H1 (cell line): ENCODE data around the gene PGBD5. TPM values are rescaled to one million over a fixed set of nuclear protein-coding genes. Genes with fewer than 3 reads are reported as not detected.

Source experiments
- CTCF ChIA-PET: fragments of 300-600 bp; sonication (Branson Sonifier 250); formaldehyde crosslinking; loops from one replicate; lab custom pipeline; 2021; ENCODE audit not compliant: partially characterized antibody; lab: Charles Lee
- POLR2A ChIA-PET: fragments of 300-600 bp; sonication (Branson Sonifier 250); formaldehyde crosslinking; loops from one replicate; lab custom pipeline; 2021; ENCODE audit warnings: inconsistent platforms; ENCODE audit not compliant: partially characterized antibody; lab: Charles Lee
- DNase-seq, 2 experiments: peaks; one replicate each; pipeline versions ENCODE4 v3.0.0 to v3.0.0-alpha.2; 2010 to 2022; ENCODE audit warnings: low spot score in 2 of 2, low read depth in 1 of 2, mixed read lengths in 1 of 2
- FAIRE-seq: peaks from 2 replicates; lab custom pipeline; 2011; peaks lifted over from hg19 to GRCh38; lab: Jason Lieb, UNC
- H2AFZ ChIP-seq: 2 replicates; pipeline ENCODE4 v1.8.1; 2012; ENCODE audit warnings: low read length, inconsistent platforms
- H2AK5ac ChIP-seq: 2 replicates; pipeline ENCODE4 v1.6.1; 2013; ENCODE audit warnings: low read depth, low read length
- H2BK120ac ChIP-seq: replicated peaks from 2 replicates; pipeline ENCODE3; 2013; ENCODE audit warnings: low read depth, low read length, inconsistent platforms
- H2BK12ac ChIP-seq: 2 replicates; pipeline ENCODE4 v1.6.1; 2013; ENCODE audit warnings: low read depth, low read length
- H2BK15ac ChIP-seq: 2 replicates; pipeline ENCODE4 v1.6.1; 2013; ENCODE audit warnings: low read length
- H2BK20ac ChIP-seq: 2 replicates; pipeline ENCODE4 v1.6.1; 2013; ENCODE audit warnings: low read length
- H2BK5ac ChIP-seq: 2 replicates; pipeline ENCODE4 v1.6.1; 2013; ENCODE audit warnings: low read depth, low read length
- H3K14ac ChIP-seq: 2 replicates; pipeline ENCODE4 v1.6.1; 2013; ENCODE audit warnings: inconsistent platforms; ENCODE audit not compliant: insufficient read length
- H3K18ac ChIP-seq: 2 replicates; pipeline ENCODE4 v1.6.1; 2013; ENCODE audit warnings: low read length; ENCODE audit errors: extremely low read depth
- H3K23ac ChIP-seq: 2 replicates; pipeline ENCODE4 v1.6.1; 2013; ENCODE audit warnings: inconsistent platforms; ENCODE audit not compliant: insufficient read length
- H3K23me2 ChIP-seq: 2 replicates; pipeline ENCODE4 v1.6.1; 2013; ENCODE audit warnings: low read depth, low read length
- H3K27ac ChIP-seq: 2 replicates; pipeline ENCODE4 v1.6.1; 2011; ENCODE audit warnings: low read depth, low read length, inconsistent platforms
- H3K27me3 ChIP-seq, 4 experiments: replicated peaks in 1 of 4; 1 replicate in 1 of 4; 2 replicates in 3 of 4; pipeline versions ENCODE4 v1.6.1 to v1.8.1; 2011 to 2013; ENCODE audit warnings: low read length in 3 of 4, mild to moderate bottlenecking in 3 of 4, inconsistent platforms in 2 of 4, mixed read lengths in 2 of 4, moderate library complexity in 1 of 4; ENCODE audit not compliant: control insufficient read depth in 3 of 4, insufficient read depth in 3 of 4; ENCODE audit errors: extremely low read depth in 1 of 4
- H3K36me3 ChIP-seq, 4 experiments: 2 replicates each; pipeline versions ENCODE4 v1.6.1 to v1.8.1; 2011 to 2013; ENCODE audit warnings: mild to moderate bottlenecking in 4 of 4, low read length in 3 of 4, moderate library complexity in 2 of 4, control low read depth in 1 of 4, inconsistent platforms in 1 of 4; ENCODE audit not compliant: insufficient read depth in 4 of 4, control insufficient read depth in 2 of 4
- H3K4ac ChIP-seq: replicated peaks from 2 replicates; pipeline ENCODE3; 2013; ENCODE audit warnings: low read length, low read depth, mixed read lengths, inconsistent platforms; ENCODE audit not compliant: insufficient read length
- H3K4me1 ChIP-seq, 4 experiments: replicated peaks in 1 of 4; 1 replicate in 1 of 4; 2 replicates in 3 of 4; pipeline versions ENCODE4 v1.6.1 to v1.8.1; 2011 to 2013; ENCODE audit warnings: low read length in 3 of 4, inconsistent platforms in 2 of 4, mixed read lengths in 1 of 4; ENCODE audit not compliant: insufficient read depth in 4 of 4, control insufficient read depth in 3 of 4
- H3K4me2 ChIP-seq, 2 experiments: 2 replicates each; pipeline versions ENCODE4 v1.6.1 to v1.8.1; 2011 to 2013; ENCODE audit warnings: low read depth in 2 of 2, low read length in 2 of 2, control low read depth in 1 of 2, inconsistent platforms in 1 of 2, mild to moderate bottlenecking in 1 of 2; ENCODE audit not compliant: insufficient read depth in 1 of 2
- H3K4me3 ChIP-seq, 4 experiments: fragments of 200-600, 300-600 bp in 1 of 4; sonication (generic), shearing (Covaris generic), sonication (Bioruptor Twin) in 1 of 4; 2 replicates each; pipeline versions ENCODE4 v1.5.1 to v1.8.1; 2011 to 2016; ENCODE audit warnings: low read length in 4 of 4, low read depth in 3 of 4, control low read depth in 2 of 4, inconsistent platforms in 2 of 4, mild to moderate bottlenecking in 2 of 4, mixed read lengths in 1 of 4, moderate library complexity in 1 of 4; ENCODE audit not compliant: insufficient read depth in 2 of 4; ENCODE audit errors: extremely low read depth in 1 of 4
- H3K56ac ChIP-seq: replicated peaks from 2 replicates; pipeline ENCODE3; 2013; ENCODE audit warnings: low read depth, mild to moderate bottlenecking, mixed read lengths, low read length, inconsistent platforms; ENCODE audit not compliant: insufficient read length
- H3K79me1 ChIP-seq: 2 replicates; pipeline ENCODE4 v1.6.1; 2013; ENCODE audit warnings: low read depth, low read length, control low read depth
- H3K79me2 ChIP-seq, 2 experiments: 2 replicates each; pipeline versions ENCODE4 v1.6.1 to v1.8.1; 2012 to 2013; ENCODE audit warnings: low read length in 2 of 2, mild to moderate bottlenecking in 2 of 2, inconsistent platforms in 1 of 2; ENCODE audit not compliant: insufficient read depth in 2 of 2, control insufficient read depth in 1 of 2
- H3K9ac ChIP-seq, 4 experiments: replicated peaks in 1 of 4; 1 replicate in 1 of 4; 2 replicates in 3 of 4; pipeline versions ENCODE4 v1.6.1 to v1.8.1; 2011 to 2013; ENCODE audit warnings: low read depth in 3 of 4, low read length in 3 of 4, control low read depth in 2 of 4, mild to moderate bottlenecking in 2 of 4, moderate library complexity in 2 of 4, inconsistent platforms in 1 of 4; ENCODE audit errors: extremely low read depth in 1 of 4
- H3K9me3 ChIP-seq, 2 experiments: 2 replicates each; pipeline versions ENCODE4 v1.6.1 to v1.8.1; 2012 to 2013; ENCODE audit warnings: mild to moderate bottlenecking in 2 of 2, moderate library complexity in 2 of 2, control low read depth in 1 of 2, inconsistent platforms in 1 of 2, low read depth in 1 of 2, low read length in 1 of 2, mixed read lengths in 1 of 2; ENCODE audit not compliant: insufficient read depth in 2 of 2
- H4K20me1 ChIP-seq, 2 experiments: replicated peaks in 1 of 2; 2 replicates each; pipeline versions ENCODE3 to v1.8.1; 2011 to 2013; ENCODE audit warnings: inconsistent platforms in 2 of 2, low read length in 2 of 2, mild to moderate bottlenecking in 1 of 2; ENCODE audit not compliant: insufficient read depth in 2 of 2, control insufficient read depth in 1 of 2
- H4K5ac ChIP-seq: 2 replicates; pipeline ENCODE4 v1.6.1; 2013; ENCODE audit warnings: low read length, low read depth, mixed read lengths, inconsistent platforms; ENCODE audit not compliant: insufficient read length
- H4K8ac ChIP-seq: 2 replicates; pipeline ENCODE4 v1.8.0; 2013; ENCODE audit warnings: mild to moderate bottlenecking, moderate library complexity, low read length, inconsistent platforms; ENCODE audit not compliant: insufficient read depth; ENCODE audit errors: extremely low read depth
- H4K91ac ChIP-seq: replicated peaks from 2 replicates; pipeline ENCODE3; 2013; ENCODE audit warnings: low read length, mixed read lengths, inconsistent platforms; ENCODE audit not compliant: insufficient read length
- EZH2 ChIP-seq: fragments of 200-600 bp; sonication (generic); IDR thresholded peaks from 2 replicates; pipeline ENCODE4 v1.7.1; 2012; ENCODE audit warnings: low read depth, mild to moderate bottlenecking, moderate library complexity, low read length, inconsistent platforms; ENCODE audit not compliant: severe bottlenecking
- GTF2F1 ChIP-seq: IDR thresholded peaks from 2 replicates; pipeline ENCODE4 v1.6.1; 2012; ENCODE audit warnings: low read depth, low read length, improper control_type of control experiment, borderline replicate concordance
- MAFK ChIP-seq: IDR thresholded peaks from 2 replicates; pipeline ENCODE4 v1.6.1; 2012; ENCODE audit warnings: low read depth, mild to moderate bottlenecking, improper control_type of control experiment, low read length
- SAP30 ChIP-seq: fragments of 300-600 bp; sonication (generic); IDR thresholded peaks from 2 replicates; pipeline ENCODE4 v1.7.1; 2012; ENCODE audit warnings: low read length, moderate library complexity, mild to moderate bottlenecking, inconsistent platforms; ENCODE audit not compliant: insufficient read depth, insufficient replicate concordance
- SIX5 ChIP-seq: IDR thresholded peaks from 2 replicates; pipeline ENCODE4 v1.6.1; 2011; ENCODE audit warnings: mild to moderate bottlenecking, low read depth, low read length
- SRF ChIP-seq: IDR thresholded peaks from 2 replicates; pipeline ENCODE4 v1.6.1; 2011; ENCODE audit warnings: mild to moderate bottlenecking, low read depth, low read length, moderate library complexity
- WGBS, 2 experiments: shearing (Covaris generic) in 1 of 2; methylation state at CpG; one replicate each; pipeline versions ENCODE4 v1.1.6 to v1.1.7; 2013 to 2015; ENCODE audit warnings: low lambda C conversion rate in 2 of 2, mixed read lengths in 2 of 2, inconsistent platforms in 1 of 2, low coverage in 1 of 2, missing lambda C conversion rate in 1 of 2; ENCODE audit not compliant: insufficient replicate concordance in 2 of 2, insufficient coverage in 1 of 2, insufficient read length in 1 of 2; ENCODE audit errors: extremely low coverage in 1 of 2, missing lambda C conversion rate in 1 of 2; 5-methylcytosine and 5-hydroxymethylcytosine counted together
- polyA plus RNA-seq, 7 experiments: library from polyadenylated mRNA; depleted of rRNA in 3 of 7; stranded (reverse) in 5 of 7; unstranded in 2 of 7; fragments of >200 nt in 5 of 7; fragments of 200-250 nt in 2 of 7; gene quantifications; 1 replicate in 5 of 7; 2 replicates in 1 of 7; 4 replicates in 1 of 7; pipeline versions ENCODE4 v1.2.1 to v1.2.3, GENCODE V29; 2011 to 2013; ENCODE audit warnings: missing spikeins in 2 of 7, mixed read lengths in 2 of 7
- total RNA-seq: library from RNA; stranded (reverse); fragmentation: NEBNext Ultra II Directional; extraction: Animal tissue kit (Norgen Biotek cat#: 25700); gene quantifications from 2 replicates; pipeline ENCODE4 v1.2.1, GENCODE V29; 2021

PGBD5 gene
- total and polyA plus RNA-seq, 2 of the 8 experiments (the other 6 are each of a cell fraction or from before 2014, with no cell fraction given): 16.3 to 18.4 TPM

- WGBS, 2 experiments: 84% methylated on average over 2 of the region's 2 CpGs; no CpG with 5 or more reads in 1 of the 2 experiments
- no peaks in the 10 kb centered on the region for H3K23me2 ChIP-seq
- DNase-seq: no peak
- no peak for TF ChIP-seq GTF2F1
- no peak for TF ChIP-seq EZH2
- no peak for TF ChIP-seq SRF
- no peak for TF ChIP-seq MAFK
- no peak for TF ChIP-seq SAP30
- TF ChIP-seq SIX5: no peak
These were observed 41.0 kb downstream of the PGBD5 start for GRCh38 chr1:230385158-230385450.

More at GRCh38 chr1:230385158-230385450, 41.0 kb downstream of the PGBD5 start:
- Histone ChIP-seq H3K4me1 (peaks cover 8 to 14% (median 11%) of the 10 kb centered on the region in 4 experiments; a peak in 6 of 7 replicates), H3K27ac (no peak overlapping the region), H3K56ac (no peak overlapping the region), H3K14ac (no peak overlapping the region), H3K27me3 (no peaks in the 10 kb centered on the region), H3K4me2 (no peak overlapping the region), H3K9ac (0 out of 7 replicates have a peak overlapping the region, but pooled peaks of 1 of the 4 experiments have one; percentile 33), H3K23ac (no peak overlapping the region), H3K4ac (no peak overlapping the region), H4K91ac (no peak overlapping the region), H2BK5ac (no peak overlapping the region), H3K4me3 (no peak overlapping the region), H3K9me3 (peaks cover 0 to 2% of the 10 kb centered on the region in 2 experiments; a peak in 1 of 4 replicates), H2BK20ac (no peak overlapping the region), H2BK120ac (no peak overlapping the region), H3K36me3 (no peaks in the 10 kb centered on the region), H2BK15ac (no peak overlapping the region), H2AK5ac (no peak overlapping the region), H3K18ac (no peak overlapping the region), H3K79me2 (peaks cover 0 to 16% of the 10 kb centered on the region in 2 experiments; a peak in 2 of 4 replicates), H3K79me1 (peaks cover 1% of the 10 kb centered on the region; the same call in 1 of the 2 replicates), H2AFZ (no peak overlapping the region), H4K8ac (no peak overlapping the region), H2BK12ac (no peak overlapping the region), H4K20me1 (no peaks in the 10 kb centered on the region), H4K5ac (no peak overlapping the region)
- CTCF ChIA-PET: interaction anchor here (0.5 to 1.1 kb wide), 2 partner anchors 43 to 118 kb away, joined by 3 read pairs; no protein-coding TSS in a partner anchor
- peak; percentile 19 for FAIRE-seq
- POLR2A ChIA-PET: interaction anchor here (0.7 to 5.2 kb wide), 2 partner anchors 9 to 13 kb away, joined by 3 to 38 read pairs; no protein-coding TSS in a partner anchor
